Common myeloid progenitor, CD34-positive (primary cell): ENCODE measurements around the gene RALGAPA1.
"Not testable (repeated sequence)": the region's sequence is repeated elsewhere in the genome, so short reads cannot be mapped to it uniquely, and the experiment has no call there.

ENCODE experiments used
- CTCF ChIA-PET: fragments of 350-600 bp; sonication (Branson Sonifier 250); formaldehyde crosslinking; loops from one replicate; lab custom pipeline; 2021; ENCODE audit warnings: antibody characterized with exemption; lab: Charles Lee
- POLR2A ChIA-PET: fragments of 350-600 bp; sonication (Branson Sonifier 250); formaldehyde crosslinking; loops from one replicate; lab custom pipeline; 2021; ENCODE audit warnings: antibody characterized with exemption; lab: Charles Lee
- DNase-seq, 3 donors: peaks; one replicate each; pipeline versions ENCODE4 v3.0.0 to v3.0.0-alpha.2; 2013
- H3K27ac ChIP-seq, 2 experiments: 1 replicate in 1 of 2; 2 replicates in 1 of 2; pipeline ENCODE4 v1.7.0; 2013; ENCODE audit warnings: inconsistent platforms in 2 of 2, low read length in 2 of 2, mild to moderate bottlenecking in 2 of 2, low read depth in 1 of 2, moderate library complexity in 1 of 2; ENCODE audit not compliant: severe bottlenecking in 2 of 2, insufficient read depth in 1 of 2, poor library complexity in 1 of 2
- H3K27me3 ChIP-seq, 5 experiments: replicated peaks in 2 of 5; 1 replicate in 3 of 5; 2 replicates in 2 of 5; pipeline versions ENCODE4 v1.6.1 to v1.7.0; 2013; ENCODE audit warnings: low read length in 4 of 5, mild to moderate bottlenecking in 2 of 5, moderate library complexity in 2 of 5, inconsistent platforms in 1 of 5; ENCODE audit not compliant: insufficient read depth in 5 of 5, control insufficient read depth in 4 of 5
- H3K36me3 ChIP-seq, 4 experiments: 1 replicate in 2 of 4; 2 replicates in 2 of 4; pipeline versions ENCODE4 v1.6.1 to v1.7.0; 2013; ENCODE audit warnings: low read length in 3 of 4, control low read depth in 1 of 4, mild to moderate bottlenecking in 1 of 4; ENCODE audit not compliant: control insufficient read depth in 4 of 4, insufficient read depth in 4 of 4
- H3K4me1 ChIP-seq, 4 experiments: 1 replicate in 3 of 4; 2 replicates in 1 of 4; pipeline versions ENCODE4 v1.6.1 to v1.7.1; 2013; ENCODE audit warnings: low read length in 3 of 4, mild to moderate bottlenecking in 3 of 4, control low read depth in 1 of 4, inconsistent platforms in 1 of 4, moderate library complexity in 1 of 4; ENCODE audit not compliant: control insufficient read depth in 4 of 4, insufficient read depth in 4 of 4; ENCODE audit errors: control extremely low read depth in 1 of 4
- H3K4me3 ChIP-seq, 7 experiments: 1 replicate in 4 of 7; 2 replicates in 3 of 7; pipeline versions ENCODE4 v1.5.1 to v1.7.0; 2013; ENCODE audit warnings: mild to moderate bottlenecking in 7 of 7, low read length in 6 of 7, moderate library complexity in 6 of 7, inconsistent platforms in 2 of 7, low read depth in 2 of 7, control low read depth in 1 of 7; ENCODE audit not compliant: insufficient read depth in 4 of 7, control insufficient read depth in 1 of 7; ENCODE audit errors: extremely low read depth in 1 of 7
- H3K9me3 ChIP-seq, 5 experiments: 1 replicate in 4 of 5; 2 replicates in 1 of 5; pipeline versions ENCODE4 v1.6.1 to v1.7.1; 2013; ENCODE audit warnings: low read length in 4 of 5, mild to moderate bottlenecking in 2 of 5, inconsistent platforms in 1 of 5, low read depth in 1 of 5, moderate library complexity in 1 of 5; ENCODE audit not compliant: control insufficient read depth in 4 of 5, insufficient read depth in 2 of 5; ENCODE audit errors: control extremely low read depth in 1 of 5
- WGBS: methylation state at CpG from one replicate; pipeline ENCODE4 v1.1.5; 2013; ENCODE audit not compliant: insufficient coverage; 5-methylcytosine and 5-hydroxymethylcytosine counted together

Gene RALGAPA1

DNA sequence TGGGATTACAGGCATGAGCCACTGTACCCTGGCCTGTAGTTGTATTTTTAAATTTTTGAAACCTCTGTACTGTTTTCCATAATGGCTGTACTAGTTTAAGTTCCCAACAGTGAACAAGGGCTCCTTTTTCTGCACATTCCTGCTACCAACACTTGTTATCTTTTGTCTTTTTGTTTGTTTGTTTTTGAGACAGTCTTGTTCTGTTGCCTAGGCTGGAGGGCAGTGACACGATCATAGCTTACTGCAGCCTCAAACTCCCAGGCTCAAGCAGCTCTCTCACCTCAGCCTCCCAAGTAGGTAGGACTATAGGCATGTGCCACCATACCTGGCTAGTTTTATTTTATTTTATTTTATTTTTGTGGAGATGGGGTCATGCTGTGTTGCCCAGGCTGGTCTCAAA is 40.0 kb upstream of the RALGAPA1 start:
- H3K4me3 ChIP-seq, result no peak overlapping the region
- whole genome bisulfite sequencing, result no CpG with 5 or more reads among the region's 1 CpG
- ChIA-PET POLR2A (no interaction called here), CTCF (no interaction called here)
- DNase-seq, result no peak
- no peaks in the 10 kb centered on the region for H3K27me3 ChIP-seq
- peaks cover 0 to 8% (median 2%) of the 10 kb centered on the region in 5 experiments for H3K9me3 ChIP-seq
- peaks cover 0 to 6% (median 0%) of the 10 kb centered on the region in 4 experiments for H3K4me1 ChIP-seq
- H3K27ac ChIP-seq, result no peak overlapping the region
- peaks cover 2 to 19% (median 6%) of the 10 kb centered on the region in 4 experiments for H3K36me3 ChIP-seq

GRCh38 chr14:35847636-35848035 is 38.5 kb upstream of the RALGAPA1 start:
- no peaks in the 10 kb centered on the region for H3K27me3 ChIP-seq
- H3K27ac ChIP-seq, result no peak overlapping the region
- H3K9me3 ChIP-seq, result peaks cover under 1 to 14% (median 5%) of the 10 kb centered on the region in 5 experiments
- H3K4me3 ChIP-seq, result no peak overlapping the region
- peaks cover 5 to 34% (median 9%) of the 10 kb centered on the region in 4 experiments for H3K36me3 ChIP-seq
- ChIA-PET CTCF (no interaction called here), POLR2A (no interaction called here)
- DNase-seq, result no peak
- peaks cover 0 to 6% (median 0%) of the 10 kb centered on the region in 4 experiments for H3K4me1 ChIP-seq
- WGBS, result 100% methylated on average over 1 of the region's 2 CpGs

DNA sequence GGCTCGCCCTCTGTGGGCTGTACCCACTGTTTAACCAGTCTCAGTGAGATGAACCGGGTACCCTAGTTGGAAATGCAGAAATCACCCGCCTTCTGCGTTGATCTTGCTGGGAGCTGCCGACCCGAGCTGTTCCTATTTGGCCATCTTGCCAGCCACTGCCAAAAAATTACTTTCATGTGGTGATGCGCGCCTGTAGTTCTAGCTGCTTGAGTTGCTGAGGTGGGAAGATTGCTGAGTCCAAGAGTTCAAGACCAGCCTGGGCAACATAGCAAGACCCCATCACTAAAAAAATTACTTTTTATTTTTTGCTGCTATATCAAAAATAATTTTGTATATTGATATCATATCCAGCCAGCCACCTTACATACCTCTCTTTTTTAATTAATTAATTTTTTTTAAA is 35.4 kb upstream of the RALGAPA1 start:
- Histone ChIP-seq H3K9me3 (peaks cover 1 to 20% (median 3%) of the 10 kb centered on the region in 5 experiments), H3K4me3 (no peak overlapping the region), H3K4me1 (peaks cover 0 to 6% (median 0%) of the 10 kb centered on the region in 4 experiments), H3K36me3 (peaks cover 5 to 33% (median 6%) of the 10 kb centered on the region in 4 experiments), H3K27me3 (no peaks in the 10 kb centered on the region), H3K27ac (no peak overlapping the region)
- ChIA-PET POLR2A (no interaction called here), CTCF (no interaction called here)
- 100% methylated on average over 4 of the region's 8 CpGs for WGBS
- DNase-seq, result no peak

- CTCF ChIA-PET, result interaction anchor here (1.0 kb wide), 1 partner anchor 55 kb away, joined by 3 read pairs; no protein-coding TSS in a partner anchor
- 100% methylated on average over 1 of the region's 2 CpGs for WGBS
- POLR2A ChIA-PET, DNase-seq, H3K4me3 ChIP-seq, H3K27ac ChIP-seq, H3K27me3 ChIP-seq, H3K4me1 ChIP-seq: not testable (repeated sequence)
- peaks cover 3 to 20% (median 3%) of the 10 kb centered on the region in 5 experiments for H3K9me3 ChIP-seq
- peaks cover 5 to 42% (median 9%) of the 10 kb centered on the region in 4 experiments for H3K36me3 ChIP-seq
Observed at GRCh38 chr14:35842245-35842644, 33.1 kb upstream of the RALGAPA1 start.

DNA sequence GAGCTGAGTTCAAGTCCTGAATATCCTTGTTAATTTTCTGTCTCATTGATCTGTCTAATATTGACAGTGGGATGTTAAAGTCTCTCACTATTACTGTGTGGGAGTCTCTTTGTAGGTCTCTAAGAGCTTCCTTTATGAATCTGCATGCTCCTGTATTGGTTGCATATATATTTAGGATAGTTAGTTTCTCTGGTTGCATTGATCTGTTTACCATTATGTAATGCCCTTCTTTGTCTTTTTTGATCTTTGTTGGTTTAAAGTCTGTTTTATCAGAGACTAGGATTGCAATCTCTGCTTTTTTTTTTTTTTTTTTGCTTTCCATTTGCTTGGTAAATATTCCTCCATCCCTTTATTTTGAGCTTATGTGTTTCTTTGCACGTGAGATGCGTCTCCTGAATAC is 32.6 kb upstream of the RALGAPA1 start:
- H3K4me1 ChIP-seq, DNase-seq, H3K27me3 ChIP-seq, POLR2A ChIA-PET, H3K27ac ChIP-seq, H3K4me3 ChIP-seq: not testable (repeated sequence)
- WGBS, result no CpG with 5 or more reads among the region's 2 CpGs
- Histone ChIP-seq H3K9me3 (peaks cover 3 to 20% (median 3%) of the 10 kb centered on the region in 5 experiments), H3K36me3 (peaks cover 5 to 42% (median 9%) of the 10 kb centered on the region in 4 experiments)
- CTCF ChIA-PET, result interaction anchor here (1.0 kb wide), 1 partner anchor 56 kb away, joined by 3 read pairs; no protein-coding TSS in a partner anchor

DNA sequence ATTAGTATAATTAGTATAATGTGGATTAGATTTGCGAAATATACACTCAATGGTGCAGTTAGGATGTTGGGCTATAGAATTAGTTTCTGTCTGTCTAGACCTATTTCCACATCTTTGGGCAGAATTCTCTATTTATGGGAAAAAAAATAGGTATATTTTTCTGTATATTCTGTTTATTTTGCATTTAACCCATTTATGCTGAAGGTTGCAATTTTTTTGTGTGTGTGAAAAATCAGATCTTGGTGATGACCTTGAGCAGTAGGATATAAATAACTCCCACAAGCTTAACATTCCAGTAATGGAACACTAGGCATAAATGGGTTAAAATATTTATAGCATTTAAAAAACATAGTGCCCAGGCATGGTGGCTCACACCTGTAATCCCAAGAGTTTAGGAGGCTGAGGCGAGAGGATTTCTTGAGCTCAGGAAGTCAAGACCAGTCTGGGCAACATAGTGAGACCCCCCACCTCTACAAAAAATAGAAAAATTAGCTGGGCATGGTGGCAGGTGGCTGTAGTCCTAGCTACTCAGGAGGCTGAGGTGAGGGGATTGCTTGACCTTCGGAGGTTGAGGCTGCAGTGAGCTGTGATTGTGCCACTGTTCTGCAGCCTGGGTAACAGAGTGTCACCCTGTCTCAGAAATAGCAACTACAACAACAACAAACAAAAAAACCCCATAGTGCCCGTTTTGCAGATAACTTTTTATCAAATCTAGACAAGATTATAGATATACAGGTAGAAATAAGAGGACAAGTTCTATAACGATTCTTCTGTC is 26.3 kb upstream of the RALGAPA1 start:
- Histone ChIP-seq H3K9me3 (peaks cover 0 to 1% (median 0%) of the 10 kb centered on the region in 5 experiments), H3K4me3 (no peak overlapping the region), H3K4me1 (no peaks in the 10 kb centered on the region), H3K27ac (no peak overlapping the region), H3K36me3 (peaks cover 4 to 36% (median 19%) of the 10 kb centered on the region in 4 experiments), H3K27me3 (no peaks in the 10 kb centered on the region)
- POLR2A ChIA-PET, result interaction anchor here (0.6 kb wide), 1 partner anchor 436 kb away, joined by 3 read pairs; no protein-coding TSS in a partner anchor
- DNase-seq, result no peak
- no CpG with 5 or more reads among the region's 5 CpGs for WGBS
- CTCF ChIA-PET, result interaction anchor here (0.9 to 2.6 kb wide), 4 partner anchors 13 to 48 kb away, joined by 3 to 10 read pairs (median 6); no protein-coding TSS in a partner anchor

DNA sequence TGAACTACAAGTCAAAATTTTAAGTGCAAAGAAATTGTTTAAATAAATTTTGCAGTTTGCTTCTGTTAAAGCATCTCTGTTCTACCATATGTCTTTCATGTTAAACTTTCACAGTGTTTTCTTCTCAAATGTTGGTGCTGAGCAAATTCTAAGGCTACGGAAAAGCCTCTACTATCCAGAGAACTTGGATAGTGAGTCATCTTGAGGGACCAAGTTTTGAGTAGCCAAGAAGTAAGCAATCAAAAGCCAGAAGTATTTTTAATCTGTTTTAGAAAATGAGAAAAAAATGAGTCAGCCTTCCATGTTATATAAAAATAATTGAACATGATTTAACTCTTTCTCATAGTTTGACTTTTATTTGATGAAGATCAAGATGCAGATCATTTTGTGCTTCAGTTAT is 20.4 kb upstream of the RALGAPA1 start:
- Histone ChIP-seq H3K36me3 (peaks cover 0 to 12% (median 8%) of the 10 kb centered on the region in 4 experiments), H3K4me1 (peaks cover 3 to 17% (median 7%) of the 10 kb centered on the region in 4 experiments), H3K27me3 (no peaks in the 10 kb centered on the region), H3K4me3 (no peak overlapping the region), H3K27ac (no peak overlapping the region), H3K9me3 (no peaks in the 10 kb centered on the region)
- ChIA-PET POLR2A (no interaction called here), CTCF (no interaction called here)
- no peak for DNase-seq
- WGBS, result no CpG with 5 or more reads among the region's 1 CpG
